HG02642 (cell line): ENCODE results near the gene PFKP.

Source experiments
- ATAC-seq: cut with Tn5 transposase; IDR thresholded peaks from one replicate; pipeline ENCODE4 v1.9.1; 2021; ENCODE audit warnings: mild to moderate bottlenecking; ENCODE audit not compliant: unreplicated experiment, poor library complexity

The PFKP gene

GRCh38 chr10:3109633-3110032 lies 42.3 kb downstream of the PFKP start:
- no peak for ATAC-seq

GRCh38 chr10:3110782-3111620 lies 43.7 kb downstream of the PFKP start:
- no peak for ATAC-seq

- no peak for ATAC-seq
Measured at GRCh38 chr10:3111621-3112163, 44.3 kb downstream of the PFKP start.

GRCh38 chr10:3113343-3113720 lies 46.0 kb downstream of the PFKP start:
- ATAC-seq: no peak

- ATAC-seq: no peak
Measured at GRCh38 chr10:3115685-3116084, 48.3 kb downstream of the PFKP start.

GRCh38 chr10:3116508-3117100 lies 49.3 kb downstream of the PFKP start:
- ATAC-seq: no peak

GRCh38 chr10:3117486-3117885 lies 50.1 kb downstream of the PFKP start:
- ATAC-seq: no peak

- ATAC-seq: no peak
Measured at GRCh38 chr10:3118641-3119091, 51.3 kb downstream of the PFKP start.

- ATAC-seq: no peak
Measured at GRCh38 chr10:3119796-3120459, 52.6 kb downstream of the PFKP start.

GRCh38 chr10:3122034-3122433 lies 54.7 kb downstream of the PFKP start:
- no peak for ATAC-seq

GRCh38 chr10:3122486-3123205 lies 55.3 kb downstream of the PFKP start:
- no peak for ATAC-seq

- no peak for ATAC-seq
Measured at GRCh38 chr10:3123571-3124411, 56.4 kb downstream of the PFKP start.

GRCh38 chr10:3124412-3125175 lies 57.2 kb downstream of the PFKP start:
- no peak for ATAC-seq

GRCh38 chr10:3125527-3126170 lies 58.3 kb downstream of the PFKP start:
- ATAC-seq: no peak

- no peak for ATAC-seq
Measured at GRCh38 chr10:3126249-3126648, 58.9 kb downstream of the PFKP start.

GRCh38 chr10:3126741-3127346 lies 59.5 kb downstream of the PFKP start:
- no peak for ATAC-seq

- no peak for ATAC-seq
Measured at GRCh38 chr10:3127921-3128320, 60.6 kb downstream of the PFKP start.
